NCI-H82 treated with DMSO at 0.1 percent for 48 hours (cell line): ENCODE measurements around the gene HTR1B.
A peak's percentile ranks its signal among the peaks of the same experiment; 100 is the strongest.

Source experiments
- DNase-seq: peaks from one replicate; lab custom pipeline; 2025; ENCODE audit not compliant: unreplicated experiment; lab: John Stamatoyannopoulos, UW

The HTR1B gene

DNA sequence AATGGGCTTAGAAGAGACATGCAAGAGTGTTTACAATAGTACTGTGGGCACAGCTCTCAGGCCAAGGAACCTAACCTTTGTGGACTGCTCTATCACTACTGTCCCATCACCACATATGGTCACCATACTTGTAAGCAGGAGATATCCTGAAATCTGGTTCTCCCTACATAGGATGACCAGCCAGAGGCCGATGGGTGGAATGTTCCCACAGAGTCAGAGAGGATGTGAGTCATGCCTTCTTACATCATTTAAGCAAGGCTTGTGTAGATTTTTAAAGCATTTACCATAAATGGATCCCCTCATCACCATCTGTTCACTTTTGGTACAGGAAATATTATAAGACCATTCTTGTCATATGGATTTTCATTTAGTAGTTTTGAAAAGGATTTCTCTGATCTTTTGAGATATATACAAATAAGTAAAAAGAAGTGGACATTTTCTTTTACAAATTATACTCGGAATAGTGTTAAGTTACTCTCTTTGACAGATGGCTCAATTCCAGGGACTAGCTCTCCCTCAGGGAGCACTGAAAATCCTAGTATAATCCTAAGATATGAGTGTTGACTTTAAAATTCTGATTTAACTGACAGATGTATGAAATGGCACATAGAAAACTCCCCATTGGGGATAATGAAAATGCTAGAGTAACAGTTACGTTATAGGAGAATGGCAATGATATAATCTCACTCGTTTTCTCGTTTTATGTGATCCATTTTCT lies 6.6 kb downstream of the HTR1B start:
- peak; percentile 17 for DNase-seq

DNA sequence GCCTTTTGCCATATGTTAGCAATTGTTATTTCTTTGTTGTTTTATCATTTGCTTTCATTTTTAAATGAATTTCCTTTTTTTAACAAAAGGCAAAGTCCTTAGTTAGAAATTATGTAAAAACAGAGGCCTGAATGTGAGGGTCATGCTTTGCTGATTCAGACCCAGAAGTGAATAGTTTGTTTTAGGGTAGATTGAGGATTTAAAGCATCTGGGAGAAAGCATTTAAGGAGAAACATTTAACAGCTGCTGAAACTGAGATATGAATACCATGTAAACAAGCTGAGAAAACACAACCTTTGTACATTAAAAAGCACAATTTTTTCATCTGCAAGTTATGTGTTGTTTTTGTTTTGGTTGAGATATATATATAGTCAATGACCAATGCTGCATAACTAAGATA lies 8.0 kb downstream of the HTR1B start:
- DNase-seq: no peak

DNA sequence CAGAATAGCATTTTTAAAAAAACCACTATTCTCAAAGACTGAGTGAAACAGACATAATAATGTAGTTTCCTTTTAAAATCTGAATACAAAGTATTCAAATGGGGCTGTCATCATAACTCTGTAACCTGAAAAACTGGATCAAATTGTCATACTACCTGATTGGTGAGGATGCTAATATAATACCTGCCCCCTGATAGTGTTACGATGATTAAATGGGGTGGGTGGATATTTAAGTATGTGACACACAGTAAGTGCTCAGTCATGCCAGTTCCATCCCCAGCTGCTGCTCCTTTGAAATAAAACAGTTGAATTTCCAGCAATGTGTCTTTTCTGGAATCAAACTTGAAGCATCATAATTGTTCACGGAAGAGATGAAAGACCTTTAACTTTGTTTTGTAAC lies 8.9 kb downstream of the HTR1B start:
- no peak for DNase-seq

DNA sequence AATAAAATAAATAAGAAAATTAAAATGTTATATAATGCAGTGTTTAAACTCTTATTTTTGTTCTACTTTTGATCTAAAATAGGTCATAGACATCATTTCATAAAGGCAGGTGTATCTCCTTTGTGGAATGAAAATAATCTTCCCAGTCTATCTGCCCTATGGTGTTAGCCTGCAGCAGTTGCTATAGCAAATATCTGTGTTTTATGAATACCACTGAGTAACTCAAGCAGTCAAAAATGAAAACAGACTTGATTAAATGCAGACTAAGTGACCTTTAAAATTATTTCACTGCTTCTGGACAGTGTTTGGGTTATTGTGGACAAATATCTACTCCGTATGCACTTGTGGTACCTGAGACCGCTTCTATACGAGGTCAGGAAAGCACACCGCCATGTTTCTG lies 11.8 kb downstream of the HTR1B start:
- no peak for DNase-seq

DNA sequence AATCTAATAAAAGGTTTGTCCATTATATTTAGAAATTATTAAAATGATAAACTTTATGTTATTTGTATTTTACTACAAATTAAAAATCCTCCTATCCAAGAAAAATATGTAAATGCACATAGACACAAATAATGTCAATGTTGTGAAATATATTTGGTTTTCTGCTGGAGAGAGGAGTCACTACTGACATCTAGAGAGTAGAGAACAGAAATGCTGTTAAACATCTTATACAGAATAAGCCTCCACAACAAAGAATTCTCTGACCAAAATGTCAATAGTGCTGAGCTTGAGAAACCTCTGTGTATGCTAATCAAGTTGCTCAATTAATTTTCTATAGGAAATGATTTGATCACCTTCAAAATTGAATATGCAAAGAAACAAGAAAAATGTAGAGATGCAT lies 12.4 kb downstream of the HTR1B start:
- no peak for DNase-seq

DNA sequence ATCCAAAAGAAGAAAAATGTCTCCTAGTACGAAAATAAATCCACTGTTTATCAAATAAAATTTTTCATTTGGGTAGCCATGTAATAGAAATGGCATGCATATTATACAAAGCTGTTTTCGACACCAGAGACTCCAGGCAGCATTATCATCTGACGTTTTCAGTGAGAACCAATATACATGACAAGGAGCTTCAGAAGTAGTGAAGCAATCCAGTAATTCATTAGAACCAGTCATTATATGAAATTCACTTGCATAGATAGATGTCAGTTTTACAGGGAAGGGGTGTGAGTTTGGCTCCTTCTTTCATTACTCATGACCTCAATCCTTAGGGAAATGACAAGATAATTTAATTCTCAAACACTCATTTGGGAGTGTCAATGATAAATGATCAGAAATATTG lies 14.7 kb downstream of the HTR1B start:
- DNase-seq: no peak

DNA sequence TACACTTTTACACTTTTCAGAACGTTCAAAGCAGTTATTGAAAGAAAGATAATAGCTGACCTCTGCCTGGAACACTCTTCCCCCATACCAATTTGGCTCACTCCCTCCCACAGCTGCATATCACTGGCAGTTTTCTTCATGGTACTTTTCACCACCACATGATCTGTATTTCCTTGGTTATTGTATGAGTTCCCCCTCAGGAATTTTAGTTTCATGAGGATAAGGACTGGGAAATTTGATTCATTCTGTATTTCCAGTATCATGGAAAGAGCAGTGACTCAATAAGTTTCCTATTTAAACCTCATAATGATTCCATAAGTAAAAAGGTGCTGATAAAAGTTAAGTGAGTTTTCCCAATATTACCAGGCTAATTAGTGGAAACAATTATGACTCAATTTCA lies 16.0 kb downstream of the HTR1B start:
- no peak for DNase-seq

DNA sequence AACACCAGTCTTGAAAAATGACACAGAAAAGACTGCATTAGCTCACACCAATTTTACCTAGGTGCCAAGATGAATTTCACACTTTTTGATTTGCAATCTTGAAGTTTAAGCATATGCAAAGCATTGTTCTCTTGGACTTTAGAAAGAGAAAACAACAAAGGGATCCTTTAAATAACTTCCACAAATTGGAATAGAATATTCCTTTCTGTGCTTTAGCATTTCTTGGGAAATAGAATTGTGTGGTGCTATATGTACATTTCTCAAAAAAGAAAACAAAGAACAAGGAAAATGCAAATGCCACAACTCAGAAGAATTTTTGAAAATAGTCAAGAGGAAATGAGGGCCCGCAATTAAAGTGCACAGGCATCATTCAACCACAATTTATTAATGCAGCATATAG lies 17.0 kb downstream of the HTR1B start:
- DNase-seq: no peak

DNA sequence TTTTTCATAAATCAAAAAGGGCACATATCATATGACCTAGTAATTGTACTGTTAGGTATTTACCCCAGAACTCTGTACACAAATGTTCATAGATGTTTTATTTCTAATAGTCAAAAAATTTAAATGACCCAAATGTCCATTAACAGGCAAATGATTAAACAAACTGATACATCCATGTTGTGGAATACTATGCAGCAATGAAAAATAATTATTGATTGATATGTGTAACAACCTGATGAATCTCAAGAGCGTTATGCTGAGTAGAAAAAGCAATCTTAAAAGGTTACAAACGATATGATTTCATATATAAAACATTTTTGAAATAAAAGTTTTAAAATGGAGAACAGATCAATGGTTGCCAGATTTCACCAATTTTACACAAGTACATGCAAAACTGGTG lies 18.1 kb downstream of the HTR1B start:
- no peak for DNase-seq

DNA sequence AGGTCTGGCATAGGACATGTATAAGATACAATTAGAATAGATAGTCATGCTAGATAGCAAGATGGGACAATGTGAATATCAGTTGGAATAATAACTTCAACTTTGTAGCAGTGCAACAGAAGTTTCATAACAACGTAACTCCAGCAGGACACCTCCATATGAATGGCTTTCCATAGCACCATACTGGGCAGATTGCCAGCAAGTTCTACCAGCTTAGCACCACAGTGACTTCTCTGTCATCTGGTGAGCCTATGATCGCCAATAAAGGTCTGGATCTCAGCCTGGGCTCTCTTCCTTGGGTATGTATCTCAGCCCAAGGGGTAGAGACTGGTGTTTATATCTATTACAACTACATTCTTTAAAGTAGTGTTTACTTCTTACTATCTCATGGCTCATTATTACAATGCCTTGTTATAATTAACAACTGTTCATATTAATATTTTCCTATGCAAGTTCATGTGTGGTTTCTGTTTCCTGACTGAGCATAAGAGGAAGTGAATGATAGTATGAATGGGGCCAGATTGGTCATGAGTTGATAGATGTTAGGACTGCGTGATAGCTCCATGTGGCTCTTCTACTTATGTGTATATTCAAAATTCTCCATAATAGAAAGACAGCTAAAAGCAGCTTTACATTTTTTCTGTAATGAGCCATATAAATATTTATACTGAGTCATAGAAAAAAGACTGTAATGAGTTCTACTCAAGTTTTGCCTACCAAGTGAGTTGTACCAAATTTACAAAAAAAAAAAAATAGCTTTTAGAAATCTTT lies 22.9 kb downstream of the HTR1B start:
- no peak for DNase-seq

DNA sequence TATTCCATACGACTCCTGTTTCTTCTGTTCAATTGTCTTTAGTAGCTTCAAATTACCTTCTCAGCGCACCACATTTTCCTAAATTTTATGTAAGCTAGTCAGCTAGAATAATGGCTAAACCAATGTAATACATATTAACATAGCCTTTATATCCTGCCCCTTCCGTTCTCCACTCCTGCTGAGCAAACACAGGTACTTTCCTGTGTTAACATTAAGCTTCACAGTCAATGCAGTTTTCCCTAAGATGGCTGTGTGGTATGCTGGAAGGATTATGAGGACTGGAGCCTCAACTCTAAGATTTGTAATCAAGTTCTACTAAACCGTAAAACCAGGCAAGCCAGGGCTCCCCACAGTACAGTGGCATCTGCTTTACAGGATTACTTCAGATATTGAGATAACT lies 29.4 kb downstream of the HTR1B start:
- peak; percentile 0 for DNase-seq

DNA sequence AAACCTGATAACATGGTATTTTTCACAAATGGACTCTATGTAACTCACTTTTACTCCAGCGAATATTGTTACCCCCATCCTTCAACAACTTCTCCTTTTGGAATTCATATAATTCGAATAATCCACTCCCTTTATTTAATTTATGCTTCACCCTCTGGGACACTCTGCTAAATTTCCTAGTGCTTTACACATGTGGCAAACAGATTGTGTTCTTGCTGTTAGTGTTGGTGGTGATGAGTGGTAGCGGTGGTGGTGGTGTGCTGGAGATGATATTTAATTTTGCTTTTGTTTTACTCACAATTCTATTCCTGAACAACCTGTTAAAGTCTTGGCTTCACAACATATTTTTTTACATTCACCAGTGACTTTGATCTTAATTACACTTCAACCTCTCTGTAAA lies 32.8 kb downstream of the HTR1B start:
- no peak for DNase-seq

DNA sequence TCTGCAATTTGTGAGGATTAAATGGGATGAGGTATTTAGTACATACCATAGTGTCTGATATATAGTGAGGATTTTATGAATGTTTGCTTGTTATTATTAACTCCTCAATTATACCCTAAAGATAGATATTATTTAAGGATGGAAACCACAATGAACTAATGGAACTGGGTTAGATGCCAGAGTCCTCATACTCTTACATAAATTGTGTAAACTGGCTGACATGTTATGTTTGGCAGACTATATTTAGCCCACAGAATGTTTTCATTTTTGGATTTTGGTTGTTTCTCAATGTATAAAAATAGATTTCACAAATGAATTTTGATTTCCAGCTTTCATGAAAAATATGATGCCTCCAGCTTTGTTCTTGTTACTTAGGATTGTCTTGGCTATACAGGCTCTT lies 37.6 kb downstream of the HTR1B start:
- no peak for DNase-seq

DNA sequence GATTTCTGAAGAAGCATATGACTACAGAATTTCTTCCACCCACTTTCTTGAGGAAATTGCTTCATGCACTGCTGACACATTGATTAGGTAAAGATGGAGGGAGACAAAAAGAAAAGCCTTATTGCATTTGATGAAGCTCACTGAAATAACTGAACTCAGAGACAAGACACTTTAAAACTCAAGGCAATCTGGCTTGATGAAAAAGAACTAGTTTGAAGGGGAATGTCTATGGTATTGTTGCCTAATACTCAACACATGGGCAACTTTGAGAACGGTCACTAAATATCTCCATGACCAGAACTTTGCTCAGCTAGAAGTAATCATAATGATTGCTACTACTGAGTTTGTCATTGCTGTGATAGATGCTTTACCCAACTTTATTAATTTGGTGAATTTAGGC lies 38.1 kb downstream of the HTR1B start:
- no peak for DNase-seq

DNA sequence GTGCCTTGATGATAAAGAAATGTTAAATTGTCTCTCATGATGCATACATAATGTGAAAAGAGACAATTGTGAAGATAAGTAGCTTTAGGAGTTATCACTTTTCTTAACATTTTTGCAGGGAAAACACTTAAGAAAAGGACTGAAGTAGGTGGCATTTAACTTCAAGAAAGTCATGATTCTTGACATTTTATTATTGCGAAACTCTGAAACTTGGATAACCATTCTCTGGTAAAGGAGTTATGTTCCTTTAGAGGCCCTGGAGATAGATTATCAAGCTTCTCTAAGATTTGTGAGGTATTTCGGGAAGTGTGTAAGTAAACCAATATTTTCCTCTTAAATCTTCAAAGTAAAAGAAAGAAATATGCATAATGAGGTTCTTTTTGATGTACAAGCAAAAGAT lies 38.5 kb downstream of the HTR1B start:
- no peak for DNase-seq

DNA sequence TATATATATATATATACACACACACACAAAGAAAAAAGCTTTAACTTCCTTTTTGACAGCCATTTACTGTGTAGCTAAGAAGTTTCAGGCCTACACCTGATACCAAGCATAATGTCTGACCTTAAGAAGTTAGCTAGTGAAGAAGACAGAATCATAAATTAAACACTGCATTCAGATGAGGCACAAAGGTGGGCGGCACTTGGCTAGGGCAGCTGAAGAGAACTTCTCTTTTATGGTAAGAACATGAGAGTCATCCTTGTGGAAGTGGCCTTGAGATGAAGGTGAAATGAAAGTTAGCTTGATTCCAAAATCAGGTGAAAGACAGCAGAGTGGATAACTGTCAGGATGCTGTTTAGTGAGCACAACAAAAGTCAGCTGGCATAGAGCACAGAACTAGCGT lies 46.5 kb downstream of the HTR1B start:
- no peak for DNase-seq

DNA sequence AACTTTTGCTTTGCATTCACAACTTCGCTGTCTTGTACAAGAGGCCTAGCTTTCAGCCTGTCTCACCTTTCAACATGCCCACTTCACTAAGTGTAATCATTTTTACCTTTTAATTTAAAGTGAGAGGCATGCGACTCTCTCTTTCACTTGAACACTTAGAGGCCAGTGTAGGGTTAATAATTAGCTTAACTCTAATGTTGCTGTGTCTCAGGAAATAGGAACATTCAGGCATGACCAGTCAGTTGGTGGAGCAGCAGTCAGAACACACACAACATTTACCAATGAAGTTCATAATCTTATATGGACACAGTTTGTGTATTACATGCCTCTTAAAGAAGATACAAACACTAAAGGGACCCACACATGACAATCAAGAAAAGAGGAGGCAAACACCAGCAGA lies 47.6 kb downstream of the HTR1B start:
- DNase-seq: no peak
